IPS-NIHi7 (cell line): ENCODE measurements around the gene DTX2.
A peak's percentile ranks its signal among the peaks of the same experiment; 100 is the strongest.
"Not testable (repeated sequence)": the region's sequence is repeated elsewhere in the genome, so short reads cannot be mapped to it uniquely, and the experiment has no call there.

Source experiments
- DNase-seq: peaks from one replicate; pipeline ENCODE4 v3.0.0; 2012; ENCODE audit warnings: mixed read lengths; ENCODE audit errors: extremely low spot score

DTX2 gene

GRCh38 chr7:76461464-76462101, at the start of gene DTX2:
DTX2 (plus strand) TSS chr7:76461709; CDS start chr7:76480510, 18,801 bp downstream.
- DNase-seq, result not testable (repeated sequence)

DNA sequence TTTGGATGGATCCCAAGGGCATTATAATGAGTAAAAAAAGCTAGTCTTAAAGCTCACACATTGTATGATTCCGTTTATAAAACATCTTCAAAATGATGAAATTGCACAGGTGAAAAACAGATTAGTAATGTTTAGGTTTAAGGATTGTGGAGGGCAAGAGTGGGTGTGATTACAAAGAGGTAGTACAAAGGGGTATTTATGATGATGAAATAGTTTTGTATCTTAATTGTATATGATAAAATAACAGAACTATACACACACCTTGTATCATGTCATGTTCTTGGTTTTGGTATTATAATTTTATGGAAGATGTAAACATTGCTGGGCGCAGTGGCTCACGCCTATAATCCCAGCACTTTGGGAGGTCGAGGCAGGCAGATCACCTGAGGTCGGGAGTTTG, 49.3 kb upstream of the DTX2 start:
- no peak for DNase-seq

GRCh38 chr7:76417654-76418310, 43.7 kb upstream of the DTX2 start:
- DNase-seq, result not testable (repeated sequence)

DNA sequence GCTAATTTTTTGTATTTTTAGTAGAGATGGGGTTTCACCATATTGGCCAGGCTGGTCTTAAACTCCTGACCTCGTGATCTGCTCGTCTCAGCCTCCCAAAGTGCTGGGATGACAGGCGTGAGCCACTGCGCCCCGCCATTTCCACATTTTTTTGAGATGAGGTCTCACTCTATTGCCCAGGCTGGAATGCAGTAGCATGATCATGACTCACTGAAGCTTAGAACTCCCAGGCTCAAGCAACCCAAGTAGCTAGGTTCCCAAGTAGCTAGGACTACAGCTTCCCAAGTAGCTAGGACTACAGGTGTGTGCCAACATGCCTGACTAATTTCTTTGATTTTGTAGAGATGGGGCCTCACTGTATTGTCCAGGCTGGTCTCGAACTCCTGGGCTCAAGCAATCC, 40.4 kb upstream of the DTX2 start:
- DNase-seq, result not testable (repeated sequence)

- DNase-seq, result peak; percentile 39
Measured at GRCh38 chr7:76423666-76424412, 37.7 kb upstream of the DTX2 start.

GRCh38 chr7:76424413-76425111, 36.9 kb upstream of the DTX2 start, which contains the start of gene ZP3:
ZP3 (plus strand) TSS chr7:76424950; CDS start chr7:76424965, 15 bp downstream.
- no peak for DNase-seq

DNA sequence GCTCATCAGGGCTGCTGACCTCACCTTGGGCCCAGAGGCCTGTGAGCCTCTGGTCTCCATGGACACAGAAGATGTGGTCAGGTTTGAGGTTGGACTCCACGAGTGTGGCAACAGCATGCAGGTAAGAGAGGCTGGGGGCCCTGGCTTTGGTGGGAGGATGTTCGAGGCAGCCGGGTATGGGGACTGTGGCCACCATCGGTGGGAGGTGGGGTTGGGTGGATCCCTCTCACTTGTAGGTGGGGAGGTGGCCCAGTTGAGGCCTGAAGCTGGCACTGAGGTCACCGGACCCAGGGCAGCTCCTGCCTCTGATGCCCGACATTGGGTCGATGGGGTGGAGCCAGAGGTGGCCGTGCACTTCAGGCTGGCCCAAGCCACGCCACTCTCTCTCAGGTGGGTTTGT, 36.4 kb upstream of the DTX2 start:
- no peak for DNase-seq

GRCh38 chr7:76425558-76425957, 36.0 kb upstream of the DTX2 start:
- not testable (repeated sequence) for DNase-seq

GRCh38 chr7:76426246-76426645, 35.3 kb upstream of the DTX2 start:
- no peak for DNase-seq

- DNase-seq, result no peak
Measured at GRCh38 chr7:76427635-76428034, 33.9 kb upstream of the DTX2 start.

- peak; percentile 29 for DNase-seq
Measured at GRCh38 chr7:76428149-76428823, 33.2 kb upstream of the DTX2 start.

DNA sequence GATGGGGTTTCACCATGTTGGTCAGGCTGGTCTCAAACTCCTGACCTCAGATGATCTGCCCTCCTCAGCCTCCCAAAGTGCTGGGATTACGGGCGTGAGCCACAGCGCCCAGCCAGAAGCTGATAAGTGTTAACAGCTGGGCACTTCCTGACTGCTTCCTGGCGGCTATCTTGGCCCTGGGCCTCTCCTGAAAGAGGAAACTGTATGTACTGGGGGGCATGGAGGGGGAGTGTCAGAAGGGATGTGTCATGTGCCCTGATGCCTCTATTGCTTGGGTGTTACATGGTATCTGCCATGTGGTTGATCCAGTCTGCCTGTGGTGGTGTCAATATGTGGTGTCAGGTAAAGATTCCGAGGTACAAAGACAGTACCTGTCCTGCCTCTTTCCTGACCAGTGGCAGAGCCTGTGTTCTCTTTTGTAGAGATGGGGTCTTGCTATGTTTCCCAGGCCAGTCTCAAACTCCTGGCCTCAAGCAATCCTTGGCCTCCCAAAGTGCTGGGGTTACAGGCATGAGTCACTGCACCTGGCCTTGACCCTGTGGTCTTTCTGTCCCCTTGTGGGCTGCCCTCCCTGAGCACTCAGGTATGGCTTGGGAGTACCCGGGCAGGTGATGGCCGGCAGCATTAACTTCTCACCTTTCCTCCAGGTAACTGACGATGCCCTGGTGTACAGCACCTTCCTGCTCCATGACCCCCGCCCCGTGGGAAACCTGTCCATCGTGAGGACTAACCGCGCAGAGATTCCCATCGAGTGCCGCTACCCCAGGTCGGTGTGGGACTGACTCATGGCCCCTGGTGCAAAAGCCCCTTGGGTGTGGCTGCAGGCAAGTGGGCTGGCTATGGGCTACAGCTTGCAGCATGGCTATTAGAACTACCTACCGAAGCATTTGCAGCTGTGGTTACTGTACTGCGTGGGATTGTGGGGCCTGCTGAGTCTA, 32.4 kb upstream of the DTX2 start:
- DNase-seq, result peak; percentile 10

DNA sequence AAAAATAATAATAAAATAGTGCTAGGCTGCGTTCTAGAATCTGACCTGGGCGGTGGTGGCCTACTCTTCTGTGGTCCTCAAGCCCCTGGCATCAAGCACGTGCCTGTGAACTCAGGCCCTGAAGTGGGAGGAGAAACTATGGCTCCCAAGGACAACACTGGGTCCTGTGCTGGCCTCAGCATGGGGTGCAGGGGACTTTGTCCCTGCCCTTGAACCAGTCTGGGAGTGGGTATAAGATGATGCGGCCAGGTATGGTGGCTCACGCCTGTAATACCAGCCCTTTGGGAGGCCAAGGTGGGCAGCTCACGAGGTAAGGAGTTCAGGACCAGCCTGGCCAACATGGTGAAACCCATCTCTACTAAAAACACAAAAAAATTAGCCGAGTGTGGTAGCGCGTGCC, 31.3 kb upstream of the DTX2 start:
- no peak for DNase-seq

GRCh38 chr7:76430836-76431235, 30.7 kb upstream of the DTX2 start:
- no peak for DNase-seq

- not testable (repeated sequence) for DNase-seq
Measured at GRCh38 chr7:76437873-76438272, 23.6 kb upstream of the DTX2 start.

GRCh38 chr7:76439120-76439888, 22.2 kb upstream of the DTX2 start:
- not testable (repeated sequence) for DNase-seq

GRCh38 chr7:76440404-76440803, 21.1 kb upstream of the DTX2 start:
- not testable (repeated sequence) for DNase-seq

DNA sequence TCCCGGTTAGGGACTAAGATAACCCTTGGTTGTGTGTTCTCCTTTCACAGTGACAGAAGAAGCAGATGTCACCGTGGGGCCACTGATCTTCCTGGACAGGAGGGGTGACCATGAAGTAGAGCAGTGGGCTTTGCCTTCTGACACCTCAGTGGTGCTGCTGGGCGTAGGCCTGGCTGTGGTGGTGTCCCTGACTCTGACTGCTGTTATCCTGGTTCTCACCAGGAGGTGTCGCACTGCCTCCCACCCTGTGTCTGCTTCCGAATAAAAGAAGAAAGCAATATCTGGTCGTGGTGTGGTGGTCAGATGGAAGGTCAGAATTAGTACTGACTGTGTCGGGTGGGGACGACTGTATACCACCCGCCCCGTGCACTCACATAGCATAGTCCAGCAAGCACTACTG, 19.7 kb upstream of the DTX2 start:
- not testable (repeated sequence) for DNase-seq

DNA sequence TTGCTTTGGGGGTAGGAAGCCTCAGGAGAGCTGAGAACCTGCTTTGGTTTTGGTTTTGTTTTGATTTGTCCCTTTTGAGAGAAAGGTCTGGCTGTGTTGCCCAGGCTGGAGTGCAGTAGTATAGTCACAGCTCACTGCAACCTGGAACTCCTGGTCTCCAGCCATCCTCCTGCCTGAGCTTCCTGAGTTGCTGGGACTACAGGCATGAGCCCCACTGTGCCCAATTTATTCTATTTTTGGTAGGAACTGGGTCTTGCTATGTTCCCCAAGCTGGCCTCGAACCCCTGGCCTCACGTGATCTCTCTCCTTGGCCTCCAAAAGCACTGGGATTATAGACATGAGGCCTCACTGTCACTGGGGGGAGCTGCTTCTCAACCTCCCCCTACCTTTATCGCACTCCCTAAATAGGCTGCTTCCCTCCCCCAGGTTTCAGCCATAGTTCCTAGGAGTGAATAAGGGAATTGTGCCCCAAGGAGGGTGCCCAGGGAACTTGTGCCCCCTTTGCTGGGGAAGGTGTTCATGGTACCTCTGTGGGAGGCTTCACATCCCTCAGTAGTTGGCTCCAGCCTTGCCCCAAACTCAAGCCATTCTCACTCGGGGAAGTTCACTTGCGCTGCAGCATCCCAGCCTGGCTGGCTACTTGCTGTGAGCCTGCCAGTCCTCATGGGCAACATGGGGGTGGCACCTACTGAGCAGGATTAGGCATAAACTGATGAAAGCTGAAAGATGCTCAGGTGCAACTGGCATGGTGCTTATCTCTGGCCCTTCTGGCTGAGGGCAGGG, 18.7 kb upstream of the DTX2 start:
- not testable (repeated sequence) for DNase-seq
